MM.1S (cell line): ENCODE measurements around the gene DDX23.

Source experiments
- CTCF ChIP-seq: fragments of 300-600 bp; sonication (generic); IDR thresholded peaks from 2 replicates; pipeline ENCODE4 v1.5.1; 2016; ENCODE audit warnings: antibody characterized with exemption, low read length, mixed read lengths
- EZH2 ChIP-seq: fragments of 300-600 bp; sonication (generic); optimal IDR thresholded peaks from 2 replicates; pipeline ENCODE3; 2017; ENCODE audit warnings: low read depth, mild to moderate bottlenecking, antibody characterized with exemption, low read length, mixed read lengths
- EZH2phosphoT487 ChIP-seq: fragments of 300-600 bp; sonication (generic); IDR thresholded peaks from 2 replicates; pipeline ENCODE4 v1.6.1; 2018; ENCODE audit warnings: antibody characterized with exemption, low read length

- TF ChIP-seq EZH2 (no peak), CTCF (no peak), EZH2phosphoT487 (no peak)
Measured at GRCh38 chr12:48819986-48820725, 31.8 kb downstream of the DDX23 start.
